ENCODE results near the gene BANF2.

The BANF2 gene

GRCh38 chr20:17710379-17711266, 10.9 kb downstream of the BANF2 start:
- DNase-seq (ENCODE audit: low read depth) = no peak

GRCh38 chr20:17711267-17711627, 11.5 kb downstream of the BANF2 start:
- no peak for DNase-seq (ENCODE audit: low read depth)

- DNase-seq (ENCODE audit: low read depth) = no peak
Measured at GRCh38 chr20:17712201-17712600, 12.4 kb downstream of the BANF2 start.

- DNase-seq (ENCODE audit: low read depth) = no peak
Measured at GRCh38 chr20:17712708-17713107, 12.9 kb downstream of the BANF2 start.

- DNase-seq (ENCODE audit: low read depth) = no peak
Measured at GRCh38 chr20:17714597-17714996, 14.8 kb downstream of the BANF2 start.

- DNase-seq (ENCODE audit: low read depth) = no peak
Measured at GRCh38 chr20:17715075-17715474, 15.3 kb downstream of the BANF2 start.

GRCh38 chr20:17716331-17716730, 16.6 kb downstream of the BANF2 start:
- no peak for DNase-seq (ENCODE audit: low read depth)

GRCh38 chr20:17720755-17721154, 21.0 kb downstream of the BANF2 start:
- no peak for DNase-seq (ENCODE audit: low read depth)

- DNase-seq (ENCODE audit: low read depth) = no peak
Measured at GRCh38 chr20:17721802-17722486, 22.2 kb downstream of the BANF2 start.

- DNase-seq (ENCODE audit: low read depth) = no peak
Measured at GRCh38 chr20:17722493-17723300, 22.9 kb downstream of the BANF2 start.

GRCh38 chr20:17723301-17723691, 23.5 kb downstream of the BANF2 start:
- DNase-seq (ENCODE audit: low read depth) = no peak

GRCh38 chr20:17725094-17725835, 25.5 kb downstream of the BANF2 start:
- no peak for DNase-seq (ENCODE audit: low read depth)

GRCh38 chr20:17726902-17727301, 27.1 kb downstream of the BANF2 start:
- DNase-seq (ENCODE audit: low read depth) = no peak

- DNase-seq (ENCODE audit: low read depth) = no peak
Measured at GRCh38 chr20:17727351-17727750, 27.6 kb downstream of the BANF2 start.

GRCh38 chr20:17728074-17728473, 28.3 kb downstream of the BANF2 start:
- DNase-seq (ENCODE audit: low read depth) = no peak

- DNase-seq (ENCODE audit: low read depth) = no peak
Measured at GRCh38 chr20:17730071-17730470, 30.3 kb downstream of the BANF2 start.

- no peak for DNase-seq (ENCODE audit: low read depth)
Measured at GRCh38 chr20:17731233-17731632, 31.5 kb downstream of the BANF2 start.

GRCh38 chr20:17732907-17733521, 33.2 kb downstream of the BANF2 start:
- DNase-seq (ENCODE audit: low read depth) = no peak

- no peak for DNase-seq (ENCODE audit: low read depth)
Measured at GRCh38 chr20:17733767-17734304, 34.1 kb downstream of the BANF2 start.

GRCh38 chr20:17734374-17734773, 34.6 kb downstream of the BANF2 start:
- DNase-seq (ENCODE audit: low read depth) = no peak

- DNase-seq (ENCODE audit: low read depth) = no peak
Measured at GRCh38 chr20:17735206-17735804, 35.5 kb downstream of the BANF2 start.

Data from T follicular helper cell (primary cell).